Liver (tissue), 9 donors: Measurements from ENCODE around the gene OLIG1. TPM values are rescaled to one million over a fixed set of nuclear protein-coding genes. Genes with fewer than 3 reads are reported as not detected.

Source experiments
- DNase-seq: peaks from one replicate; pipeline ENCODE4 v3.0.0-alpha.2; 2017; ENCODE audit warnings: low spot score
- H3K27ac ChIP-seq, 2 donors: one replicate each; pipeline ENCODE4 v1.7.0; 2013; ENCODE audit warnings: inconsistent platforms in 2 of 2, low read length in 2 of 2, control low read depth in 1 of 2, low read depth in 1 of 2, mild to moderate bottlenecking in 1 of 2
- H3K27me3 ChIP-seq, 4 donors: one replicate each; pipeline versions ENCODE4 v1.6.1 to v1.7.0; 2013; ENCODE audit warnings: low read length in 3 of 4, inconsistent platforms in 1 of 4, mild to moderate bottlenecking in 1 of 4, moderate library complexity in 1 of 4; ENCODE audit not compliant: control insufficient read depth in 4 of 4, insufficient read depth in 4 of 4
- H3K36me3 ChIP-seq, 4 donors: one replicate each; pipeline versions ENCODE4 v1.6.1 to v1.7.0; 2013; ENCODE audit warnings: low read length in 3 of 4, mild to moderate bottlenecking in 3 of 4, low read depth in 1 of 4, moderate library complexity in 1 of 4; ENCODE audit not compliant: control insufficient read depth in 4 of 4, insufficient read depth in 3 of 4
- H3K4me1 ChIP-seq, 4 donors: one replicate each; pipeline versions ENCODE4 v1.6.1 to v1.7.0; 2013; ENCODE audit warnings: low read length in 3 of 4, mild to moderate bottlenecking in 3 of 4, moderate library complexity in 1 of 4; ENCODE audit not compliant: control insufficient read depth in 4 of 4, insufficient read depth in 4 of 4
- H3K4me3 ChIP-seq, 3 donors: one replicate each; pipeline versions ENCODE4 v1.6.1 to v1.7.0; 2013; ENCODE audit warnings: low read length in 3 of 3, control low read depth in 1 of 3, low read depth in 1 of 3, mild to moderate bottlenecking in 1 of 3
- H3K9ac ChIP-seq, 2 donors: one replicate each; pipeline ENCODE4 v1.7.0; 2013; ENCODE audit warnings: low read length in 2 of 2, mild to moderate bottlenecking in 2 of 2, moderate library complexity in 2 of 2, control low read depth in 1 of 2, low read depth in 1 of 2
- H3K9me3 ChIP-seq, 4 donors: one replicate each; pipeline versions ENCODE4 v1.6.1 to v1.7.0; 2013; ENCODE audit warnings: low read length in 3 of 4; ENCODE audit not compliant: control insufficient read depth in 4 of 4
- ATF3 ChIP-seq: IDR thresholded peaks from 2 replicates; pipeline ENCODE4 v1.6.1; 2016; ENCODE audit warnings: antibody characterized with exemption
- CTCF ChIP-seq: fragments of 150-350 bp; IDR thresholded peaks from 2 replicates; pipeline ENCODE4 v1.5.1; 2017; ENCODE audit warnings: improper control_type of control experiment, low read depth, low read length; ENCODE audit not compliant: missing input control
- EGR1 ChIP-seq, 2 donors: IDR thresholded peaks; 2 replicates each; pipeline ENCODE4 v1.6.1; 2016 to 2018; ENCODE audit warnings: antibody characterized with exemption in 2 of 2, low read depth in 2 of 2
- FOXA1 ChIP-seq: IDR thresholded peaks from 2 replicates; pipeline ENCODE4 v1.6.1; 2016; ENCODE audit warnings: antibody characterized with exemption
- FOXA2 ChIP-seq: IDR thresholded peaks from 2 replicates; pipeline ENCODE4 v1.6.1; 2016; ENCODE audit warnings: antibody characterized with exemption
- GABPA ChIP-seq, 2 donors: IDR thresholded peaks in 1 of 2; conservative IDR thresholded peaks in 1 of 2; 2 replicates each; pipeline ENCODE4 v1.6.1; 2016; ENCODE audit warnings: antibody characterized with exemption in 2 of 2, mild to moderate bottlenecking in 1 of 2, moderate library complexity in 1 of 2
- HNF4A ChIP-seq, 2 donors: conservative IDR thresholded peaks; 2 replicates each; pipeline ENCODE4 v1.6.1; 2016; ENCODE audit warnings: antibody characterized with exemption in 2 of 2, mild to moderate bottlenecking in 2 of 2
- HNF4G ChIP-seq: IDR thresholded peaks from 2 replicates; pipeline ENCODE4 v1.6.1; 2016; ENCODE audit warnings: antibody characterized with exemption
- JUND ChIP-seq, 2 donors: IDR thresholded peaks; 2 replicates each; pipeline ENCODE4 v1.6.1; 2016; ENCODE audit warnings: antibody characterized with exemption in 2 of 2
- MAX ChIP-seq: IDR thresholded peaks from 2 replicates; pipeline ENCODE4 v1.6.1; 2016; ENCODE audit warnings: antibody characterized with exemption
- NR2F2 ChIP-seq: IDR thresholded peaks from 2 replicates; pipeline ENCODE4 v1.6.1; 2016; ENCODE audit warnings: antibody characterized with exemption
- RAD21 ChIP-seq, 2 donors: IDR thresholded peaks; 2 replicates each; pipeline ENCODE4 v1.6.1; 2016; ENCODE audit warnings: antibody characterized with exemption in 2 of 2, mild to moderate bottlenecking in 2 of 2
- REST ChIP-seq: IDR thresholded peaks from 2 replicates; pipeline ENCODE4 v1.6.1; 2016; ENCODE audit warnings: antibody characterized with exemption, mild to moderate bottlenecking
- RXRA ChIP-seq, 2 donors: IDR thresholded peaks; 2 replicates each; pipeline ENCODE4 v1.6.1; 2017 to 2018; ENCODE audit warnings: antibody characterized with exemption in 2 of 2, mild to moderate bottlenecking in 1 of 2
- SP1 ChIP-seq: IDR thresholded peaks from 2 replicates; pipeline ENCODE4 v1.6.1; 2018; ENCODE audit warnings: antibody characterized with exemption, mild to moderate bottlenecking
- TAF1 ChIP-seq: conservative IDR thresholded peaks from 2 replicates; pipeline ENCODE4 v1.6.1; 2016; ENCODE audit warnings: antibody characterized with exemption, mild to moderate bottlenecking
- YY1 ChIP-seq: IDR thresholded peaks from 2 replicates; pipeline ENCODE4 v1.6.1; 2016; ENCODE audit warnings: antibody characterized with exemption, mild to moderate bottlenecking
- WGBS: extraction: QIAGEN DNeasy Blood & Tissue Kit; methylation state at CpG from one replicate; pipeline ENCODE4 v1.1.7; 2013; 5-methylcytosine and 5-hydroxymethylcytosine counted together
- polyA plus RNA-seq, 2 donors: library from polyadenylated mRNA; stranded (reverse) in 1 of 2; unstranded in 1 of 2; fragments of 200-250 nt in 1 of 2; fragments of >200 nt in 1 of 2; fragmentation: Nextera tagmentation in 1 of 2; extraction: Ambion mirVana in 1 of 2; gene quantifications; one replicate each; pipeline versions ENCODE4 v1.2.1 to v1.2.3, GENCODE V29; 2013 to 2015
- total RNA-seq, 2 donors: library from RNA; depleted of rRNA; stranded (reverse); fragments of >200 nt; gene quantifications; one replicate each; pipeline ENCODE4 v1.2.3, GENCODE V29; 2014
- TF ChIP-seq, protein P1 (sequence below): IDR thresholded peaks from 2 replicates; pipeline ENCODE4 v1.6.1; 2016; ENCODE audit warnings: antibody characterized with exemption
- donor health status: healthy.
- donor health status: healthy.
- donor health status: healthy.
- donor health status: healthy.
- donor health status: healthy.

OLIG1 gene
- total and polyA plus RNA-seq, 4 donors = 0.19 TPM; not detected in 3

- Histone ChIP-seq H3K36me3 (no peaks in the 10 kb centered on the region), H3K27ac (no peak overlapping the region), H3K9me3 (peaks cover 0 to 3% (median 1%) of the 10 kb centered on the region in 4 donors), H3K4me1 (peaks cover 15 to 26% (median 26%) of the 10 kb centered on the region in 4 donors), H3K9ac (no peak overlapping the region), H3K4me3 (peak overlapping the region; percentile 31 to 43 (median 38)), H3K27me3 (peaks cover 7 to 23% (median 15%) of the 10 kb centered on the region in 4 donors)
- no peak for TF ChIP-seq CTCF
- no peak for TF ChIP-seq REST
- TF ChIP-seq JUND (IDR thresholded peaks at IDR 0.05) = no peak
- no peak for TF ChIP-seq EGR1 (IDR thresholded peaks at IDR 0.05; ENCODE audit: low read depth in 2 of 2)
- no peak for TF ChIP-seq RXRA (IDR thresholded peaks at IDR 0.05)
- TF ChIP-seq, protein P1, sequence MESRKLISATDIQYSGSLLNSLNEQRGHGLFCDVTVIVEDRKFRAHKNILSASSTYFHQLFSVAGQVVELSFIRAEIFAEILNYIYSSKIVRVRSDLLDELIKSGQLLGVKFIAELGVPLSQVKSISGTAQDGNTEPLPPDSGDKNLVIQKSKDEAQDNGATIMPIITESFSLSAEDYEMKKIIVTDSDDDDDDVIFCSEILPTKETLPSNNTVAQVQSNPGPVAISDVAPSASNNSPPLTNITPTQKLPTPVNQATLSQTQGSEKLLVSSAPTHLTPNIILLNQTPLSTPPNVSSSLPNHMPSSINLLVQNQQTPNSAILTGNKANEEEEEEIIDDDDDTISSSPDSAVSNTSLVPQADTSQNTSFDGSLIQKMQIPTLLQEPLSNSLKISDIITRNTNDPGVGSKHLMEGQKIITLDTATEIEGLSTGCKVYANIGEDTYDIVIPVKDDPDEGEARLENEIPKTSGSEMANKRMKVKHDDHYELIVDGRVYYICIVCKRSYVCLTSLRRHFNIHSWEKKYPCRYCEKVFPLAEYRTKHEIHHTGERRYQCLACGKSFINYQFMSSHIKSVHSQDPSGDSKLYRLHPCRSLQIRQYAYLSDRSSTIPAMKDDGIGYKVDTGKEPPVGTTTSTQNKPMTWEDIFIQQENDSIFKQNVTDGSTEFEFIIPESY = no peak
- TF ChIP-seq TAF1 = no peak
- no peak for TF ChIP-seq RAD21 (IDR thresholded peaks at IDR 0.05)
- TF ChIP-seq NR2F2 = no peak
- no peak for TF ChIP-seq HNF4G
- no peak for TF ChIP-seq FOXA2
- TF ChIP-seq SP1 = no peak
- TF ChIP-seq GABPA (IDR thresholded peaks at IDR 0.05 in 1 of 2, conservative IDR thresholded peaks at IDR 0.05 in 1 of 2) = no peak
- no peak for TF ChIP-seq MAX
- no peak for TF ChIP-seq YY1
- TF ChIP-seq HNF4A (conservative IDR thresholded peaks at IDR 0.05) = no peak
- no peak for TF ChIP-seq ATF3
- TF ChIP-seq FOXA1 = no peak
- DNase-seq = no peak
- WGBS = 3% methylated on average over 69 of the region's 69 CpGs
These were observed 1.2 kb downstream of the OLIG1 start for GRCh38 chr21:33070998-33071769.
